Endodermal cell (in vitro differentiated cells): ENCODE results near the gene ZNF750. TPM values are rescaled to one million over a fixed set of nuclear protein-coding genes. Genes with fewer than 3 reads are reported as not detected.

ENCODE experiments used
- DNase-seq: peaks from one replicate; pipeline ENCODE4 v3.0.0-alpha.2; 2017
- H3K27ac ChIP-seq: 2 replicates; pipeline ENCODE4 v1.5.1; 2013; ENCODE audit warnings: mild to moderate bottlenecking, low read depth, low read length, moderate library complexity
- H3K27me3 ChIP-seq: 2 replicates; pipeline ENCODE4 v1.6.1; 2013; ENCODE audit warnings: mild to moderate bottlenecking, low read length, moderate library complexity; ENCODE audit not compliant: insufficient read depth, control insufficient read depth, poor library complexity, severe bottlenecking
- H3K36me3 ChIP-seq: 2 replicates; pipeline ENCODE4 v1.7.0; 2013; ENCODE audit warnings: mild to moderate bottlenecking, low read length, moderate library complexity; ENCODE audit not compliant: control insufficient read depth, insufficient read depth
- H3K4me1 ChIP-seq: one replicate; pipeline ENCODE4 v1.7.0; 2013; ENCODE audit warnings: low read length; ENCODE audit not compliant: control insufficient read depth, insufficient read depth
- H3K4me3 ChIP-seq: 2 replicates; pipeline ENCODE4 v1.5.1; 2013; ENCODE audit warnings: mild to moderate bottlenecking, low read length, moderate library complexity
- H3K9ac ChIP-seq: 2 replicates; pipeline ENCODE4 v1.6.1; 2013; ENCODE audit warnings: mild to moderate bottlenecking, low read length, moderate library complexity; ENCODE audit not compliant: poor library complexity, severe bottlenecking; ENCODE audit errors: extremely low read depth
- H3K9me3 ChIP-seq: 2 replicates; pipeline ENCODE4 v1.6.1; 2013; ENCODE audit warnings: mild to moderate bottlenecking, low read length, moderate library complexity; ENCODE audit not compliant: control insufficient read depth
- H3K27ac Mint-ChIP-seq: 2 replicates; pipeline ENCODE4 v1.8.0; 2020; ENCODE audit warnings: mixed read lengths
- H3K27me3 Mint-ChIP-seq: 2 replicates; pipeline ENCODE4 v1.8.0; 2021; ENCODE audit warnings: mild to moderate bottlenecking, mixed read lengths; ENCODE audit not compliant: insufficient read depth
- H3K36me3 Mint-ChIP-seq: 2 replicates; pipeline ENCODE4 v1.8.0; 2020; ENCODE audit warnings: low read depth, mixed read lengths
- H3K4me1 Mint-ChIP-seq: 2 replicates; pipeline ENCODE4 v1.8.0; 2020; ENCODE audit warnings: mixed read lengths
- H3K4me3 Mint-ChIP-seq: 2 replicates; pipeline ENCODE4 v1.8.0; 2020; ENCODE audit warnings: mild to moderate bottlenecking, moderate library complexity, mixed read lengths
- H3K9me3 Mint-ChIP-seq: 2 replicates; pipeline ENCODE4 v1.8.0; 2020; ENCODE audit warnings: mild to moderate bottlenecking, mixed read lengths
- WGBS, 2 experiments: methylation state at CpG; one replicate each; pipeline versions ENCODE4 v1.1.5 to v1.1.7; 2013; ENCODE audit warnings: missing lambda C conversion rate in 2 of 2, mixed read lengths in 1 of 2; ENCODE audit not compliant: insufficient coverage in 1 of 2, insufficient read length in 1 of 2; 5-methylcytosine and 5-hydroxymethylcytosine counted together
- total RNA-seq, 2 donors: library from RNA; stranded (reverse); fragmentation: NEBNext Ultra II Directional in 1 of 2; extraction: Animal tissue kit (Norgen Biotek cat#: 25700) in 1 of 2; gene quantifications; 2 replicates in 1 of 2; 3 replicates in 1 of 2; pipeline ENCODE4 v1.2.1, GENCODE V29; 2021
- TF ChIP-seq, protein P1 (sequence below): fragments of 200-600 bp; sonication (generic); conservative IDR thresholded peaks from 2 replicates; pipeline ENCODE4 v1.5.0; 2021; ENCODE audit warnings: antibody characterized with exemption, mild to moderate bottlenecking

ZNF750 gene
- total RNA-seq, 2 donors from 2014 or later, result not detected

DNA sequence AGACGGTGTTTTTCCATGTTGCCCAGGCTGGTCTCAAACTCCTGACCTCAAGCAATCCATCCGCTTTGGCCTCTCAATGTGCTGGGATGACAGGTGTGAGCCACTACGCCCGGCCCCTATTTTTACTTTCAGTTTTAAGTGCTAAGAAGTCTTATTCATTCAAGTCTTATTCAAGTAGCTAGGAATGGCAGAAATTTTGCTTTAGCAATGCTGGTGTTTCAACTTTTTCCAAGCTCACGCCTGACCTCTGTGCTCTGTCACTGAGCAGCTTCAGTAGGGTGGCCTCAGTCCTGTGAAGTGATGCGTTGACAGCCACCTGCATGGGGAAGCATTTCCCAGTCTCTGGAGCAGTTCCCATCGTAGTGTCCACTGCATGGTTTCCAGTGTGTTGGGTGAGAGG lies 12.9 kb downstream of the ZNF750 start:
- Mint-ChIP-seq H3K9me3 (no peaks in the 10 kb centered on the region), H3K27ac (no peak overlapping the region), H3K27me3 (no peaks in the 10 kb centered on the region), H3K4me1 (no peaks in the 10 kb centered on the region), H3K4me3 (no peak overlapping the region), H3K36me3 (peaks cover 41% of the 10 kb centered on the region)
- TF ChIP-seq, protein P1, sequence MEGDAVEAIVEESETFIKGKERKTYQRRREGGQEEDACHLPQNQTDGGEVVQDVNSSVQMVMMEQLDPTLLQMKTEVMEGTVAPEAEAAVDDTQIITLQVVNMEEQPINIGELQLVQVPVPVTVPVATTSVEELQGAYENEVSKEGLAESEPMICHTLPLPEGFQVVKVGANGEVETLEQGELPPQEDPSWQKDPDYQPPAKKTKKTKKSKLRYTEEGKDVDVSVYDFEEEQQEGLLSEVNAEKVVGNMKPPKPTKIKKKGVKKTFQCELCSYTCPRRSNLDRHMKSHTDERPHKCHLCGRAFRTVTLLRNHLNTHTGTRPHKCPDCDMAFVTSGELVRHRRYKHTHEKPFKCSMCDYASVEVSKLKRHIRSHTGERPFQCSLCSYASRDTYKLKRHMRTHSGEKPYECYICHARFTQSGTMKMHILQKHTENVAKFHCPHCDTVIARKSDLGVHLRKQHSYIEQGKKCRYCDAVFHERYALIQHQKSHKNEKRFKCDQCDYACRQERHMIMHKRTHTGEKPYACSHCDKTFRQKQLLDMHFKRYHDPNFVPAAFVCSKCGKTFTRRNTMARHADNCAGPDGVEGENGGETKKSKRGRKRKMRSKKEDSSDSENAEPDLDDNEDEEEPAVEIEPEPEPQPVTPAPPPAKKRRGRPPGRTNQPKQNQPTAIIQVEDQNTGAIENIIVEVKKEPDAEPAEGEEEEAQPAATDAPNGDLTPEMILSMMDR, result no peak
- Histone ChIP-seq H3K9me3 (no peaks in the 10 kb centered on the region), H3K9ac (no peak overlapping the region), H3K27me3 (no peaks in the 10 kb centered on the region), H3K4me1 (no peaks in the 10 kb centered on the region), H3K27ac (no peak overlapping the region), H3K4me3 (no peak overlapping the region), H3K36me3 (peaks cover 25% of the 10 kb centered on the region)
- WGBS, 2 experiments, result 96 to 97% methylated on average over 7 of the region's 7 CpGs
- no peak for DNase-seq

DNA sequence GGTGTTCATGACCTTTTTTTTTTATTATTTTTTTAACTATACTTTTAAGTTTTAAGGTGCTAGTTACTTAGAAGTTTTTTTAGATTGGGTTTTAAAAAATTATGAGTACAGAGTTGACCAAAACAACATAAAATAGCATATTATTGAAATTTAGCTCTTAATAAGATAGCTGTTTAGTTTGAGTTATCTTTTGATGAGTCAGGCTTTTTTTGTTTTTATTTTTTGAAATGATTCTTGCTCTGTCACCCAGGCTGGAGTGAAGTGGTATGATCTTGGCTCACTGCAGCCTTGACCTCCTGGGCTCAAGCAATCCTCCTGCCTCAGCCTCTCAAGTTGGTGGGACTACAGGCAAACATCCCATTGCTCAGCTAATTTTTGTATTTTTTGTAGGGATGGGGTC lies 13.6 kb downstream of the ZNF750 start:
- Histone ChIP-seq H3K9me3 (peaks cover 2% of the 10 kb centered on the region), H3K27me3 (no peaks in the 10 kb centered on the region), H3K9ac (no peak overlapping the region), H3K27ac (no peak overlapping the region), H3K36me3 (peaks cover 23% of the 10 kb centered on the region), H3K4me1 (no peaks in the 10 kb centered on the region), H3K4me3 (no peak overlapping the region)
- H3K9me3 Mint-ChIP-seq, result no peaks in the 10 kb centered on the region
- TF ChIP-seq, protein P1, result no peak
- no peaks in the 10 kb centered on the region for H3K4me1 Mint-ChIP-seq
- no peak overlapping the region for H3K4me3 Mint-ChIP-seq
- no peaks in the 10 kb centered on the region for H3K27me3 Mint-ChIP-seq
- H3K36me3 Mint-ChIP-seq, result peaks cover 45% of the 10 kb centered on the region
- DNase-seq, result no peak
- H3K27ac Mint-ChIP-seq, result no peak overlapping the region

DNA sequence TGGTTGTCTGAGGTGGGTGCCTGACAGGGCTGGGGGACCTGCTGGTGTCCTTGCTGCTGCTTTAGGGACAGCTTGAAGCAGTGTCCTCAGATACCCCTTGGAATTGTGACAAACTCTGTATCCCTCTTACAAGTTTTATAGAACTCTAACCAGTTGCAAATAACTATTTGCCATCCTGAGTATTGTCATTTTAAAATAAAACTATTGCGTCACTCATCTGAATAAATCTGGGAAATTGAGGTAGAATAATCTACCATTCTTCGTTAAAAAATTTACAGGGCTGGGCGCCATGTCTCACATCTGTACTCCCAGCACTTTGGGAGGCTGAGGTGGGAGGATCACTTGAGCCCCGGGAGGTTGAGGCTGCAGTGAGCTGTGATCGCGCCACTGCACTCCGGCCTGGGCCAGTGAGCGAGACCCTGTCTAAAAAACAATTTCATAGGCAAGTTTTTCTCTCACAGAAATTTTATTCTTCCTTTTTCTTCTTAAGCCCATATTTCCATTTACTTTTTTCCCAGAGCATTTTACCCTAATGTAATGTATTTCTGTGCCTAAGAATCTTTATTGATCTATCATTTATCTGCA lies 14.2 kb downstream of the ZNF750 start:
- Histone ChIP-seq H3K4me1 (no peaks in the 10 kb centered on the region), H3K9ac (no peak overlapping the region), H3K27me3 (no peaks in the 10 kb centered on the region), H3K27ac (no peak overlapping the region), H3K9me3 (peaks cover 8% of the 10 kb centered on the region), H3K4me3 (no peak overlapping the region), H3K36me3 (peaks cover 25% of the 10 kb centered on the region)
- Mint-ChIP-seq H3K36me3 (peaks cover 49% of the 10 kb centered on the region), H3K9me3 (peaks cover under 1% of the 10 kb centered on the region), H3K27ac (no peak overlapping the region), H3K4me1 (no peaks in the 10 kb centered on the region), H3K27me3 (no peaks in the 10 kb centered on the region), H3K4me3 (no peak overlapping the region)
- 94 to 97% methylated on average over 8 of the region's 8 CpGs for WGBS, 2 experiments
- no peak for DNase-seq
- TF ChIP-seq, protein P1, result no peak
